Ascending aorta (tissue), 2 donors: ENCODE measurements around the gene WDR36. TPM values are rescaled to one million over a fixed set of nuclear protein-coding genes. Genes with fewer than 3 reads are reported as not detected.

Experiments
- DNase-seq, 2 donors: peaks; one replicate each; pipeline ENCODE4 v3.0.0-alpha.2; 2019; ENCODE audit warnings: low spot score in 2 of 2
- H3K27ac ChIP-seq, 2 donors: fragments of 200-600 bp; sonication (generic); one replicate each; pipeline ENCODE4 v1.5.1; 2016 to 2017; ENCODE audit warnings: mild to moderate bottlenecking in 1 of 2
- H3K27me3 ChIP-seq: fragments of 200-600 bp; sonication (generic); one replicate; pipeline ENCODE4 v1.5.1; 2017
- H3K36me3 ChIP-seq, 2 donors: fragments of 200-600 bp; sonication (generic); one replicate each; pipeline ENCODE4 v1.5.1; 2016
- H3K4me1 ChIP-seq, 2 donors: fragments of 200-600 bp; sonication (generic); one replicate each; pipeline ENCODE4 v1.5.1; 2016 to 2017; ENCODE audit warnings: mild to moderate bottlenecking in 1 of 2
- H3K4me3 ChIP-seq, 2 donors: fragments of 200-600 bp; sonication (generic); one replicate each; pipeline ENCODE4 v1.5.1; 2016 to 2017; ENCODE audit warnings: mild to moderate bottlenecking in 1 of 2
- H3K9me3 ChIP-seq, 2 donors: fragments of 200-600 bp; sonication (generic); one replicate each; pipeline ENCODE4 v1.5.1; 2016
- intact Hi-C: fragments of 100-400 bp; cut with DNase I; formaldehyde crosslinking; loops from one replicate; pipeline ENCODE4 v1.15.1; 2023
- total RNA-seq: library from RNA; depleted of rRNA; stranded (reverse); fragments of >200 nt; gene quantifications from one replicate; pipeline ENCODE4 v1.1.0, GENCODE V29; 2016
- TF ChIP-seq, protein P1 (sequence below), 3 experiments: fragments of 200-600 bp in 2 of 3; fragments of 450-650 bp in 1 of 3; sonication (generic) in 2 of 3; IDR thresholded peaks; one replicate each; pipeline ENCODE4 v1.5.1; 2016 to 2019; ENCODE audit warnings: antibody characterized with exemption in 3 of 3, mild to moderate bottlenecking in 1 of 3, moderate library complexity in 1 of 3

Gene WDR36
- total RNA-seq, 1 donor from 2014 or later = 8.4 TPM

DNA sequence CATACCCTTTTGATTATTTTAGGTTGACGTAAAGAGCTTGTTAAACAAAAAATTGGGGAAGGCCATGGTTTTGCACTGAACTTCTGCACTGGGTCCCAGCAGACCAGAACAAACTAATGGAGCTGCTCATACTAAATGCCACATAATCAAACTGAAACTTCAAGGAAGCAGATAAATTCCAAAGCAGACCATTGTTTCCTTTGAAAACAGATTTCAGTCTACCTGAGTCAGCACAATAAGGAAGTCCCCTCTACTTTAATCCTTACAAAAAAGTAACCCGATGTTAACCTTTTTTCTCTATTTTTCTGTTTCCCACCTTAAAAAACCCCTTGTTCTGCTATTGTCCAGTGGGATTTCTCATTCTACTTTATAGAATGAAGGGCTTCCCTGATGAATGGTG is 39.2 kb downstream of the WDR36 start:
- no peaks in the 10 kb centered on the region for H3K4me1 ChIP-seq
- TF ChIP-seq, protein P1, sequence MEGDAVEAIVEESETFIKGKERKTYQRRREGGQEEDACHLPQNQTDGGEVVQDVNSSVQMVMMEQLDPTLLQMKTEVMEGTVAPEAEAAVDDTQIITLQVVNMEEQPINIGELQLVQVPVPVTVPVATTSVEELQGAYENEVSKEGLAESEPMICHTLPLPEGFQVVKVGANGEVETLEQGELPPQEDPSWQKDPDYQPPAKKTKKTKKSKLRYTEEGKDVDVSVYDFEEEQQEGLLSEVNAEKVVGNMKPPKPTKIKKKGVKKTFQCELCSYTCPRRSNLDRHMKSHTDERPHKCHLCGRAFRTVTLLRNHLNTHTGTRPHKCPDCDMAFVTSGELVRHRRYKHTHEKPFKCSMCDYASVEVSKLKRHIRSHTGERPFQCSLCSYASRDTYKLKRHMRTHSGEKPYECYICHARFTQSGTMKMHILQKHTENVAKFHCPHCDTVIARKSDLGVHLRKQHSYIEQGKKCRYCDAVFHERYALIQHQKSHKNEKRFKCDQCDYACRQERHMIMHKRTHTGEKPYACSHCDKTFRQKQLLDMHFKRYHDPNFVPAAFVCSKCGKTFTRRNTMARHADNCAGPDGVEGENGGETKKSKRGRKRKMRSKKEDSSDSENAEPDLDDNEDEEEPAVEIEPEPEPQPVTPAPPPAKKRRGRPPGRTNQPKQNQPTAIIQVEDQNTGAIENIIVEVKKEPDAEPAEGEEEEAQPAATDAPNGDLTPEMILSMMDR (IDR thresholded peaks at IDR 0.05) = no peak
- no peak overlapping the region for H3K27ac ChIP-seq
- no peaks in the 10 kb centered on the region for H3K9me3 ChIP-seq
- DNase-seq = no peak
- intact Hi-C loops = no loop called here
- H3K4me3 ChIP-seq = no peak overlapping the region
- H3K36me3 ChIP-seq = peaks cover 5 to 22% of the 10 kb centered on the region in 2 donors
- no peaks in the 10 kb centered on the region for H3K27me3 ChIP-seq

DNA sequence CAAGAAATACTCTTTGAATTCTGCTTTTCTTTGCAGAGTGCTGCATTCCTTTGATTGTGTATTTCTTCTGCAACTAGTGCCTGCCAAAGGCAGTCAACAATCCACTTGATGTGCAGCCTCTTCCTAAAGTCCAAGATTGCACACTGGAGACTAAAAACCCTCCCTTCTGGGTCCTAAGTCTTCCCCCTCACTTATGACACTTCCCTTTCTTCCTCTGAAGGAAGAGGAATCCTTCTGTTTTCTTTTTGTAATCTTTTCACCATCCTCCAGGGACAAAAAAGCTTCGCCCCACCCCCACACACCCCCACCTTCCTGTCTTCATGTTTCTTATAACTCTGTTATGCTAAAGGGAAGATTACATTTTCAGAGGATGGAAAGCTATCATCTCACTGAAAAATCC is 39.9 kb downstream of the WDR36 start:
- TF ChIP-seq, protein P1 (IDR thresholded peaks at IDR 0.05) = no peak
- peaks cover 2 to 14% of the 10 kb centered on the region in 2 donors for H3K36me3 ChIP-seq
- no peaks in the 10 kb centered on the region for H3K9me3 ChIP-seq
- H3K4me1 ChIP-seq = no peaks in the 10 kb centered on the region
- no peak for DNase-seq
- intact Hi-C loops = no loop called here
- H3K4me3 ChIP-seq = no peak overlapping the region
- no peaks in the 10 kb centered on the region for H3K27me3 ChIP-seq
- H3K27ac ChIP-seq = no peak overlapping the region

DNA sequence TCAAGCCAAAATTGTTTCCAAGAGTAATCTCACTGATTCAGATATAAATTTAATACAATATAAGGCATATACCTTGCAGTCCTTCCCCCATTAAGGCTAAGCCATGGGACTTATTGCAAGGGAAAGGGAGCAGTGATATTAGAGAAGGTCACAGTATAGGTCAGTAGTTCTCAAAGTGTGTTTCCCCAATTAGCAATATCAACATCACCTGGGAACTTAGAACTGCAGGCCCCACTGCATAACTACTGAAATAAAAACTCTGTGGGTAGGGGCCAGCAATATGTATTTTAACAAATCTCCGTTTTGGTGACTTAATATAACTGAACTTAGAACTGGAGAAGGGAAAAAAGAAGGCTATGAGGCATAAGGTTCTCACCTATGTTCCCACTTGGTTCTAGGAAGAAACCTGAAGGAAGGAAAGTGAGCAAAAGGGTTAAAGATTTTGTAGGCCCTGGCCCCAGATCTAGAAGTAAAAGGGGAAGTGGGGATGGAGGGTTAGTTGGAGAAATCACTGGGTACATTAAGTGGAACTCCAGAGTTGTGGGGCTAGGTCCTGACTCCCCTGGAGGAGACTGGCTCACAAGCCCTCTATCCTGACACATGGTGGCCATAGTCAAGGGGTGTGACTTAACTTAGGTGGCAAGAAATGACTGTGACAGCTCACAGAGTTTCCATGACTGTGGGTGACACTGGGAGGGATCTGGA is 40.7 kb downstream of the WDR36 start:
- Histone ChIP-seq H3K9me3 (no peaks in the 10 kb centered on the region), H3K4me3 (no peak overlapping the region), H3K36me3 (peaks cover 0 to 7% of the 10 kb centered on the region in 2 donors), H3K27ac (no peak overlapping the region), H3K4me1 (no peaks in the 10 kb centered on the region), H3K27me3 (no peaks in the 10 kb centered on the region)
- intact Hi-C loops = no loop called here
- no peak for DNase-seq
- TF ChIP-seq, protein P1 (IDR thresholded peaks at IDR 0.05) = no peak

DNA sequence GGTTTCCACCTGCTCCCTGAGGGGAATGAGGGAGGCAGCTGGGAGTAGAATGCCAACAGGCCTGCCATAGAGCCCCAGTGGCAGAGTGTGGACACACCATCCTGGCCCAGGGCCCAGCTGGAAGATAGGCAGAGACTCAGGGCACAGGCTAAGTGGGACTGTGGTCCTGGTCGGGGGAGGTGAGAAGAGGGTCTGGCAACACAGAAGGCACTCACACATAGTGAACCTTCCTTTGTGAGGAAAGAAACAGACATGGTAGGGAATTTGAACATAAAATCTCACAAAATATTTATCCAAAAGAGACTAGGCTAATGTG is 41.2 kb downstream of the WDR36 start:
- H3K4me3 ChIP-seq = no peak overlapping the region
- no peak overlapping the region for H3K27ac ChIP-seq
- H3K9me3 ChIP-seq = no peaks in the 10 kb centered on the region
- peaks cover 0 to 7% of the 10 kb centered on the region in 2 donors for H3K36me3 ChIP-seq
- no peaks in the 10 kb centered on the region for H3K4me1 ChIP-seq
- no peaks in the 10 kb centered on the region for H3K27me3 ChIP-seq
- DNase-seq = no peak
- intact Hi-C loops = no loop called here
- TF ChIP-seq, protein P1 (IDR thresholded peaks at IDR 0.05) = no peak

DNA sequence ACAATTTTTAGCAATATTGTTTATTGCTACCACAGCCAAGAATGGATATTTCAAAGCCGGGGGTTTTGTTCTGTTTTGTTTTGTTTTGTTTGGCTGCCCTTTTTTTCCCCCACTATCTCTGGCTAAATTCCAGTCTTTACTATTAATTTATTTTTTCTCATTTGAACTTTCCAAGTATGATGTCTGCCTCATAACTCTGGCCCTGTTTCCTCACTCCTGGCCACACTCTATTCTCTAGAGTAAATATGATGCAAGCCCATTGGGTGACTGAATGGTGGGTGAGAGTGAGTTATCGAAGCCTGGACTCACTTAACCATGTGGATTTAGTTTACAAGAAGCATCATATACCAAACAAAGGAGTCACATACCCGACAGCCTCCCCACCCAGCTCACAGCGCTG is 41.9 kb downstream of the WDR36 start:
- H3K4me3 ChIP-seq = no peak overlapping the region
- TF ChIP-seq, protein P1 (IDR thresholded peaks at IDR 0.05) = no peak
- DNase-seq = no peak
- intact Hi-C loops = no loop called here
- no peaks in the 10 kb centered on the region for H3K4me1 ChIP-seq
- H3K36me3 ChIP-seq = peaks cover 0 to 7% of the 10 kb centered on the region in 2 donors
- no peak overlapping the region for H3K27ac ChIP-seq
- no peaks in the 10 kb centered on the region for H3K27me3 ChIP-seq
- no peaks in the 10 kb centered on the region for H3K9me3 ChIP-seq

DNA sequence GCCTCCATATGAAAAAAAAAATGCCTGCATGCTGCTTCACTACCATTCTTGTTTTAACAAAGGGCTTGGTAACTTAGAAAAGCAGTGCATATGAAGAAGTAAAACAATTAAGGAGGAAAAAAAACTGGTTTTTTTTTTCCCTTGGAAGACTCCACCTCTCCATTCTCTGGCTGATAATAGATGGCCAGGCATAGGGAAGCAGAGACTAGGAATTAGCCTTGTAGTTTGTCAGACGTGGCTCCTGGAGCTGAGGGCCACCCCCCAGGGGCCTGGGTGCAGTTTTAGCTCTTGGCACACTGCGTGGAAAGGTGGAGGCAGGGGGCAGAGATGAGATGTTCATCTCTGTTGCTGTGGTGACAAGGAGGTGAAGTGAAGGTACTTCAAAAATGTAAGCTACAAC is 42.7 kb downstream of the WDR36 start:
- intact Hi-C loops = no loop called here
- no peaks in the 10 kb centered on the region for H3K27me3 ChIP-seq
- H3K4me1 ChIP-seq = no peaks in the 10 kb centered on the region
- TF ChIP-seq, protein P1 (IDR thresholded peaks at IDR 0.05) = no peak
- no peaks in the 10 kb centered on the region for H3K9me3 ChIP-seq
- DNase-seq = no peak
- no peak overlapping the region for H3K27ac ChIP-seq
- peaks cover 0 to 4% of the 10 kb centered on the region in 2 donors for H3K36me3 ChIP-seq
- H3K4me3 ChIP-seq = no peak overlapping the region
